PFSK-1 (cell line): ENCODE results near the gene LRRC8C.

Experiments used
- FOXP2 ChIP-seq: optimal IDR thresholded peaks from 2 replicates; pipeline ENCODE3; 2011; ENCODE audit warnings: borderline replicate concordance, control low read depth, inconsistent platforms; ENCODE audit not compliant: insufficient read depth; ENCODE audit errors: extremely low read length, extremely low read depth
- POLR2AphosphoS5 ChIP-seq: IDR thresholded peaks from 2 replicates; pipeline ENCODE4 v1.6.1; 2012; ENCODE audit warnings: low read depth, mild to moderate bottlenecking, control low read depth, low read length, moderate library complexity
- TAF1 ChIP-seq: IDR thresholded peaks from 2 replicates; pipeline ENCODE4 v1.6.1; 2012; ENCODE audit warnings: low read length, control low read depth, borderline replicate concordance; ENCODE audit not compliant: insufficient read depth
- TF ChIP-seq, protein P1 (sequence below), 2 experiments: IDR thresholded peaks; 2 replicates each; pipeline versions ENCODE4 v1.6.1 to v1.8.0; 2011 to 2012; ENCODE audit warnings: low read depth in 2 of 2, low read length in 2 of 2, control low read depth in 1 of 2, inconsistent platforms in 1 of 2, mild to moderate bottlenecking in 1 of 2, moderate library complexity in 1 of 2; ENCODE audit not compliant: insufficient read depth in 1 of 2

- no peak for TF ChIP-seq TAF1
- TF ChIP-seq, protein P1, sequence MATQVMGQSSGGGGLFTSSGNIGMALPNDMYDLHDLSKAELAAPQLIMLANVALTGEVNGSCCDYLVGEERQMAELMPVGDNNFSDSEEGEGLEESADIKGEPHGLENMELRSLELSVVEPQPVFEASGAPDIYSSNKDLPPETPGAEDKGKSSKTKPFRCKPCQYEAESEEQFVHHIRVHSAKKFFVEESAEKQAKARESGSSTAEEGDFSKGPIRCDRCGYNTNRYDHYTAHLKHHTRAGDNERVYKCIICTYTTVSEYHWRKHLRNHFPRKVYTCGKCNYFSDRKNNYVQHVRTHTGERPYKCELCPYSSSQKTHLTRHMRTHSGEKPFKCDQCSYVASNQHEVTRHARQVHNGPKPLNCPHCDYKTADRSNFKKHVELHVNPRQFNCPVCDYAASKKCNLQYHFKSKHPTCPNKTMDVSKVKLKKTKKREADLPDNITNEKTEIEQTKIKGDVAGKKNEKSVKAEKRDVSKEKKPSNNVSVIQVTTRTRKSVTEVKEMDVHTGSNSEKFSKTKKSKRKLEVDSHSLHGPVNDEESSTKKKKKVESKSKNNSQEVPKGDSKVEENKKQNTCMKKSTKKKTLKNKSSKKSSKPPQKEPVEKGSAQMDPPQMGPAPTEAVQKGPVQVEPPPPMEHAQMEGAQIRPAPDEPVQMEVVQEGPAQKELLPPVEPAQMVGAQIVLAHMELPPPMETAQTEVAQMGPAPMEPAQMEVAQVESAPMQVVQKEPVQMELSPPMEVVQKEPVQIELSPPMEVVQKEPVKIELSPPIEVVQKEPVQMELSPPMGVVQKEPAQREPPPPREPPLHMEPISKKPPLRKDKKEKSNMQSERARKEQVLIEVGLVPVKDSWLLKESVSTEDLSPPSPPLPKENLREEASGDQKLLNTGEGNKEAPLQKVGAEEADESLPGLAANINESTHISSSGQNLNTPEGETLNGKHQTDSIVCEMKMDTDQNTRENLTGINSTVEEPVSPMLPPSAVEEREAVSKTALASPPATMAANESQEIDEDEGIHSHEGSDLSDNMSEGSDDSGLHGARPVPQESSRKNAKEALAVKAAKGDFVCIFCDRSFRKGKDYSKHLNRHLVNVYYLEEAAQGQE (IDR thresholded peaks at IDR 0.05; ENCODE audit: insufficient read depth in 1 of 2, low read depth in 2 of 2, low read length in 2 of 2), result no peak
- no peak for TF ChIP-seq FOXP2
- TF ChIP-seq POLR2AphosphoS5, result no peak
Observed at GRCh38 chr1:89739013-89739843, 106.3 kb downstream of the LRRC8C start.
